ENCODE results near the gene ZBTB20. TPM values are rescaled to one million over a fixed set of nuclear protein-coding genes. Genes with fewer than 3 reads are reported as not detected.

ZBTB20 gene
- total RNA-seq, 1 donor from 2014 or later = 62.0 TPM

- peaks cover 30% of the 10 kb centered on the region for H3K4me1 ChIP-seq
- no peak for DNase-seq
- H3K4me3 ChIP-seq = no peak overlapping the region
- intact Hi-C loops (cut with micrococcal nuclease) = no loop called here
- H3K27ac ChIP-seq (replicated peaks) = no peak overlapping the region
- no peaks in the 10 kb centered on the region for H3K9me3 ChIP-seq (replicated peaks)
- H3K27me3 ChIP-seq (ENCODE audit: low read depth) = no peaks in the 10 kb centered on the region
- TF ChIP-seq, protein P1, sequence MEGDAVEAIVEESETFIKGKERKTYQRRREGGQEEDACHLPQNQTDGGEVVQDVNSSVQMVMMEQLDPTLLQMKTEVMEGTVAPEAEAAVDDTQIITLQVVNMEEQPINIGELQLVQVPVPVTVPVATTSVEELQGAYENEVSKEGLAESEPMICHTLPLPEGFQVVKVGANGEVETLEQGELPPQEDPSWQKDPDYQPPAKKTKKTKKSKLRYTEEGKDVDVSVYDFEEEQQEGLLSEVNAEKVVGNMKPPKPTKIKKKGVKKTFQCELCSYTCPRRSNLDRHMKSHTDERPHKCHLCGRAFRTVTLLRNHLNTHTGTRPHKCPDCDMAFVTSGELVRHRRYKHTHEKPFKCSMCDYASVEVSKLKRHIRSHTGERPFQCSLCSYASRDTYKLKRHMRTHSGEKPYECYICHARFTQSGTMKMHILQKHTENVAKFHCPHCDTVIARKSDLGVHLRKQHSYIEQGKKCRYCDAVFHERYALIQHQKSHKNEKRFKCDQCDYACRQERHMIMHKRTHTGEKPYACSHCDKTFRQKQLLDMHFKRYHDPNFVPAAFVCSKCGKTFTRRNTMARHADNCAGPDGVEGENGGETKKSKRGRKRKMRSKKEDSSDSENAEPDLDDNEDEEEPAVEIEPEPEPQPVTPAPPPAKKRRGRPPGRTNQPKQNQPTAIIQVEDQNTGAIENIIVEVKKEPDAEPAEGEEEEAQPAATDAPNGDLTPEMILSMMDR (IDR thresholded peaks at IDR 0.05; ENCODE audit: borderline replicate concordance) = no peak
- H3K36me3 ChIP-seq = no peaks in the 10 kb centered on the region
Measured at GRCh38 chr3:114764056-114764492, 383.0 kb downstream of the ZBTB20 start.

DNA sequence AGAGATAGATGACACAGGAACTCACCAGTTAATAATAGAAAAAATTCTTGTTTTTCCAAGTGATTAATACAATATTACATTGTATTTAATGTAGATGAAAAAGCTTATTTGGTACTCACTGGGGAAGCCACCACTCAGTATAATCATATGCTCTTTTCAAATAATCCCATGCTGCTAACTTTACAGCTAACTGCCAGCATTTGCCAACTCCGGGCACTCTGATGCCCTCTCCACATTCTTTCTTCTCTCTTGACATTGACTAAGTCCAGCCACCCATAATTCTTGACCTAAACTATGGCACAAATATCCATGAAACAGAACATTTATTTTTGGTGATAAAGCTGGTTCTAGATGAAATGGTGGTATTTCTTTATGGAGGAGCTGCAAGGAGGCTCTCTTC, 384.9 kb downstream of the ZBTB20 start:
- H3K27me3 ChIP-seq (ENCODE audit: low read depth) = no peaks in the 10 kb centered on the region
- H3K9me3 ChIP-seq (replicated peaks) = no peaks in the 10 kb centered on the region
- no peaks in the 10 kb centered on the region for H3K36me3 ChIP-seq
- no peak overlapping the region for H3K4me3 ChIP-seq
- intact Hi-C loops (cut with micrococcal nuclease) = no loop called here
- DNase-seq = no peak
- TF ChIP-seq, protein P1 (IDR thresholded peaks at IDR 0.05; ENCODE audit: borderline replicate concordance) = no peak
- no peak overlapping the region for H3K27ac ChIP-seq (replicated peaks)
- H3K4me1 ChIP-seq = peaks cover 28% of the 10 kb centered on the region

DNA sequence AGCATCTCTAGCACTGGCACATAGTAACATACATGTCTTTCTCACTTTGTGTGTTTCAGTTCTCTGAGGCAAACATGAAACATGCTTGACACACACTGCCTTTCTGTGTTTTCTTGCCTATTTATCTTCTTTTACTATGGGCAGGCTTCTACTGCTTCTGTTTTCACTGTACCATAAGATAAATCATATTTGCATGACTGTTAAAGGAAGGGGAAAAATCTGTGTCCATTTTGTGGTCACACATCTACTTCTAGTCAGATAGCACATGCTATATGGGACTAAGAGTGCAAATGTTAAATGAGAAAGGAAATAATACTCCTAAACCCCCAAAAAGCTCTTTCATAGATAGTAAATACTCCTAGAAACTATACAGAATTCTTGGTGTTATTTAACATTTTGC, 386.4 kb downstream of the ZBTB20 start:
- intact Hi-C loops (cut with micrococcal nuclease) = no loop called here
- H3K27me3 ChIP-seq (ENCODE audit: low read depth) = no peaks in the 10 kb centered on the region
- no peak for DNase-seq
- H3K36me3 ChIP-seq = no peaks in the 10 kb centered on the region
- TF ChIP-seq, protein P1 (IDR thresholded peaks at IDR 0.05; ENCODE audit: borderline replicate concordance) = no peak
- peaks cover 26% of the 10 kb centered on the region for H3K4me1 ChIP-seq
- H3K27ac ChIP-seq (replicated peaks) = no peak overlapping the region
- no peaks in the 10 kb centered on the region for H3K9me3 ChIP-seq (replicated peaks)
- no peak overlapping the region for H3K4me3 ChIP-seq

DNA sequence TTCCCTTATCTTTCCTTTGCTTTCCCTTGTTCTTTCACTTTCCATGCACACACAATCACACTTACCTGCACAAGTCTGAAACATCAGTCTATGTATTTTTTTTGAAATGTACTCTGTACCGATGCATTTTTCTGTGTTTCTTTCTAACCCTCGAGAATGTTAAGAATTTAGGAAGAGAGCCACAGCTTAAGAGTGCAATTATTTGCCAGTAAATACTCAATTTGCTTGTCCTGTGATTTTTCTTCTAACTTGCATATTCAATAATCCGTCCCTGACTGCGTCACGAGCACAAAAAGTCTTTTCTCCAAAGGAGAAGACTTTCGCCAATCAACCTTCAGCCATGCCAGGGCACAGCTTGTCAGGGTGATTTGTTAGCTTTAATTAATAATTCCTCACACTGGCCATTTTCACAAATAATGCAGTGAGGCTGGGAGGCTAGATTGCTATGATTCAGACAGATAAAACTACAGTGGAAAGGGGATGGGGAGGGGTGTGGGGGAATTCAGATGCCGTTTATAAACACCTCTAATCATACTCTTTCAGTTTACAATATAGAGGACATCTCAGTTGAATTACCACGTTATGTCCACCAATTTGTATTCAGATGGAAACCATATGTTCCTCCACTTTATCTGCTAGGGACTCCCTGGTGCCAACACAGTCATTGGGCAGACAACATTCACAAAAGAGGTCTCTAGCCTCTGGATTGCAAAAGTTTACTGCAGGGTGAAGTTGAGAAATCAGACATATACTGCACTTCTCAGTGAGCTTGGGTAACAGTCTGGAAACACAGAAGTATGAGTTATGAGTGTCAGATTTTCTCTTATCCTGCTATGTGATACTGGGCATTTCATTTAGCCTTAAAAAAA, 388.0 kb downstream of the ZBTB20 start:
- H3K27ac ChIP-seq (replicated peaks) = peak overlapping the region; percentile 55
- no peaks in the 10 kb centered on the region for H3K36me3 ChIP-seq
- no peaks in the 10 kb centered on the region for H3K27me3 ChIP-seq (ENCODE audit: low read depth)
- H3K4me3 ChIP-seq = peak overlapping the region; percentile 51
- H3K4me1 ChIP-seq = peaks cover 23% of the 10 kb centered on the region
- TF ChIP-seq, protein P1 (IDR thresholded peaks at IDR 0.05; ENCODE audit: borderline replicate concordance) = no peak
- no peaks in the 10 kb centered on the region for H3K9me3 ChIP-seq (replicated peaks)
- no peak for DNase-seq
- intact Hi-C loops (cut with micrococcal nuclease) = no loop called here

DNA sequence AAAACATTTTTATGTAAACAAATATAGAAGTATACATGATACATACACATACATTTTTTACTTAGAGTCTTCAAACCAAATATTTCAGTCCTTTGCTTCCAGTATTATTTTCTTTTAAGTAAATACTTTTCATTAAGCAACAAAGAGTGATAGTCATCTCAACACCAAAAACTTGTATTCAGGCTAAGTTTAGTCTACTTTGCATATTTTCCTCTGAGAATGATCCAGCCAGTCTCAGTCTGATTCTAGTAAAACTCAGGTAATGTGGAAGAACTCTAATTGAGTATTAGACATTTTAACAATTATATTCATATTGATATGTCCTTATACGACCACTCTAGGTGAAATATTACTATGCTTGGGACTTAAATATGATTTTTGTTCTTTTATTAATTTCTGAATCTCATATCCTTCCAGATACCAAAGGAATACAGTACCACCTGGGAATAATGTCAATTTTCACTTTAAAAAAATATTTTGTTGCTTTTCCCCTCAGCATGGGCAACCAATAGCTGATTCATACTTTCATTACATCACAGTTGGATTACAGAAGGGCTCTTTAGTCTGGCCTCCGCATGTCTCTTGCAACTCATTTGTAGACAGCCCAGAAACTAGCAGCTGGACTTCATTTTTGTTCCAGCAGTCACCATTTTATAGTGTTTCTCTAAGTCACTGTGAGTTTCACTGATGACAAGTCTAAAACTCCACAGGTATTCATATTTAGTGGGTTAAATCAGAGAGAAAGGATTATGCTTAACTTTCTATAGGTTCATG, 390.4 kb downstream of the ZBTB20 start:
- DNase-seq = no peak
- H3K27ac ChIP-seq (replicated peaks) = peak overlapping the region; percentile 55
- H3K4me3 ChIP-seq = peak overlapping the region; percentile 51
- peaks cover 22% of the 10 kb centered on the region for H3K4me1 ChIP-seq
- no peaks in the 10 kb centered on the region for H3K36me3 ChIP-seq
- intact Hi-C loops (cut with micrococcal nuclease) = no loop called here
- no peaks in the 10 kb centered on the region for H3K27me3 ChIP-seq (ENCODE audit: low read depth)
- TF ChIP-seq, protein P1 (IDR thresholded peaks at IDR 0.05; ENCODE audit: borderline replicate concordance) = no peak
- H3K9me3 ChIP-seq (replicated peaks) = no peaks in the 10 kb centered on the region
